Spleen (tissue), 7 donors: Measurements from ENCODE around the gene CLCN7.

ENCODE experiments used
- POLR2AphosphoS5 ChIP-seq, 3 donors: sonication (generic); formaldehyde crosslinking; IDR thresholded peaks; one replicate each; pipeline ENCODE4 v1.5.1; 2017; ENCODE audit warnings: antibody characterized with exemption in 3 of 3
- TF ChIP-seq, protein P1 (sequence below), 11 experiments: fragments of 200-600 bp in 7 of 11; fragments of 450-650 bp in 4 of 11; sonication (generic) in 4 of 11; IDR thresholded peaks in 8 of 11; conservative IDR thresholded peaks in 3 of 11; 1 replicate in 7 of 11; 2 replicates in 4 of 11; pipeline versions ENCODE4 v1.4.0 to v1.8.0; 2016 to 2021; ENCODE audit warnings: antibody characterized with exemption in 11 of 11, inconsistent platforms in 4 of 11, mild to moderate bottlenecking in 1 of 11
- donor health status: DM: no; HTN: no; CAD: no; lungs with moderate emphysema.
- donor health status: DM: no; HTN: no; CAD: no.
- donor health status: DM: no; HTN: no; CAD: no.

DNA sequence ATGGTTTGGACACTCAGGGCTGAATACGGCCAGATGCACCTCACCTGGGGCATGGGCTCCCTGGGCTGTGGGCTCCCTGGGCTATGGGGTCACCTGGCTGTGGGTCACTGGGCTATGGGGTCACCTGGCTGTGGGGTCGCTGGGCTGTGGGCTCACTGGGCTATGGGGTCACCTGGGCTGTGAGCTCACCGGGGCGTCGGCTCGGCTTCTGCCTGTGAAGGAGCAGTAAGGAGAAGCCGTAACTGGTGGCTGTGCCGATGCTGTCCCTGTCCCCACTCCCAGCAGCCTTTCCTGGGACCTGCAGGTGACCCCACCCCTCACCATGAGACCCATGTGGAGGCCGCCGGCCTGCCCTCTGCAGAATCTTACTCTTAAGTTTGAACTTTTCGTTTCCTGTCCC lies 45.8 kb downstream of the CLCN7 start:
- no peak for TF ChIP-seq POLR2AphosphoS5 (IDR thresholded peaks at IDR 0.05)
- TF ChIP-seq, protein P1, sequence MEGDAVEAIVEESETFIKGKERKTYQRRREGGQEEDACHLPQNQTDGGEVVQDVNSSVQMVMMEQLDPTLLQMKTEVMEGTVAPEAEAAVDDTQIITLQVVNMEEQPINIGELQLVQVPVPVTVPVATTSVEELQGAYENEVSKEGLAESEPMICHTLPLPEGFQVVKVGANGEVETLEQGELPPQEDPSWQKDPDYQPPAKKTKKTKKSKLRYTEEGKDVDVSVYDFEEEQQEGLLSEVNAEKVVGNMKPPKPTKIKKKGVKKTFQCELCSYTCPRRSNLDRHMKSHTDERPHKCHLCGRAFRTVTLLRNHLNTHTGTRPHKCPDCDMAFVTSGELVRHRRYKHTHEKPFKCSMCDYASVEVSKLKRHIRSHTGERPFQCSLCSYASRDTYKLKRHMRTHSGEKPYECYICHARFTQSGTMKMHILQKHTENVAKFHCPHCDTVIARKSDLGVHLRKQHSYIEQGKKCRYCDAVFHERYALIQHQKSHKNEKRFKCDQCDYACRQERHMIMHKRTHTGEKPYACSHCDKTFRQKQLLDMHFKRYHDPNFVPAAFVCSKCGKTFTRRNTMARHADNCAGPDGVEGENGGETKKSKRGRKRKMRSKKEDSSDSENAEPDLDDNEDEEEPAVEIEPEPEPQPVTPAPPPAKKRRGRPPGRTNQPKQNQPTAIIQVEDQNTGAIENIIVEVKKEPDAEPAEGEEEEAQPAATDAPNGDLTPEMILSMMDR (IDR thresholded peaks at IDR 0.05 in 8 of 11, conservative IDR thresholded peaks at IDR 0.05 in 3 of 11), result no peak
